GM23338 (cell line): ENCODE data around the gene PACS1. TPM values are rescaled to one million over a fixed set of nuclear protein-coding genes. Genes with fewer than 3 reads are reported as not detected.

Experiments
- ATAC-seq: fragments of 200-7000 bp; cut with Tn5 transposase; 3 replicates; pipeline ENCODE4 v1.9.1; 2020
- DNase-seq: peaks from one replicate; pipeline ENCODE4 v3.0.0-alpha.2; 2015; ENCODE audit warnings: low spot score
- H2AFZ ChIP-seq: fragments of 200-600 bp; sonication (generic); 2 replicates; pipeline ENCODE4 v1.8.0; 2016; ENCODE audit warnings: antibody characterized with exemption, mild to moderate bottlenecking, moderate library complexity
- H3F3A ChIP-seq: fragments of 200-600 bp; sonication (generic); replicated peaks from 2 replicates; pipeline ENCODE4 v1.8.0; 2017; ENCODE audit warnings: antibody characterized with exemption, mixed run types, low read depth
- H3K27ac ChIP-seq: fragments of 200-600 bp; sonication (generic); 2 replicates; pipeline ENCODE4 v1.6.1; 2016; ENCODE audit warnings: low read depth
- H3K27me3 ChIP-seq: fragments of 200-600 bp; sonication (generic); 2 replicates; pipeline ENCODE4 v1.8.0; 2016; ENCODE audit warnings: mild to moderate bottlenecking, mixed run types, moderate library complexity; ENCODE audit not compliant: insufficient read depth
- H3K36me3 ChIP-seq: fragments of 200-600 bp; sonication (generic); 2 replicates; pipeline ENCODE4 v1.8.0; 2016; ENCODE audit warnings: mild to moderate bottlenecking; ENCODE audit not compliant: insufficient read depth
- H3K4me1 ChIP-seq: fragments of 200-600 bp; sonication (generic); 2 replicates; pipeline ENCODE4 v1.8.0; 2016; ENCODE audit warnings: mild to moderate bottlenecking, moderate library complexity; ENCODE audit not compliant: insufficient read depth
- H3K4me2 ChIP-seq: fragments of 200-600 bp; sonication (generic); 2 replicates; pipeline ENCODE4 v1.7.1; 2017; ENCODE audit warnings: mixed run types
- H3K4me3 ChIP-seq: fragments of 200-600 bp; sonication (generic); 2 replicates; pipeline ENCODE4 v1.6.1; 2016; ENCODE audit warnings: mixed run types
- H3K79me2 ChIP-seq: fragments of 200-600 bp; sonication (generic); replicated peaks from 2 replicates; pipeline ENCODE4 v1.8.0; 2017; ENCODE audit warnings: mild to moderate bottlenecking; ENCODE audit not compliant: insufficient read depth
- H3K9me2 ChIP-seq: fragments of 200-600 bp; sonication (generic); 2 replicates; pipeline ENCODE4 v1.8.0; 2017; ENCODE audit not compliant: insufficient read depth
- H4K20me1 ChIP-seq: fragments of 200-600 bp; sonication (generic); replicated peaks from 2 replicates; pipeline ENCODE4 v1.8.0; 2017; ENCODE audit warnings: mild to moderate bottlenecking; ENCODE audit not compliant: insufficient read depth
- H3K27ac Mint-ChIP-seq: 2 replicates; pipeline ENCODE4 v1.8.0; 2020; ENCODE audit warnings: inconsistent platforms, mild to moderate bottlenecking, moderate library complexity, mixed read lengths
- H3K27me3 Mint-ChIP-seq: 3 replicates; pipeline ENCODE4 v1.8.0; 2022; ENCODE audit warnings: low read depth, mild to moderate bottlenecking, moderate library complexity, mixed read lengths, inconsistent platforms; ENCODE audit not compliant: insufficient read depth, poor library complexity
- H3K36me3 Mint-ChIP-seq: 3 replicates; pipeline ENCODE4 v1.8.0; 2021; ENCODE audit warnings: low read depth, mild to moderate bottlenecking, inconsistent platforms, moderate library complexity, mixed read lengths
- H3K4me1 Mint-ChIP-seq: 3 replicates; pipeline ENCODE4 v1.8.0; 2020; ENCODE audit warnings: mild to moderate bottlenecking, inconsistent platforms, mixed read lengths
- H3K4me3 Mint-ChIP-seq: 3 replicates; pipeline ENCODE4 v1.8.0; 2021; ENCODE audit warnings: moderate library complexity, mild to moderate bottlenecking, inconsistent platforms, mixed read lengths
- H3K9me3 Mint-ChIP-seq: 3 replicates; pipeline ENCODE4 v1.8.0; 2020; ENCODE audit warnings: moderate library complexity, mild to moderate bottlenecking, inconsistent platforms, mixed read lengths
- CREB1 ChIP-seq: fragments of 250-450 bp; sonication (Bioruptor Pico); IDR thresholded peaks from 2 replicates; pipeline ENCODE4 v1.5.0; 2020; ENCODE audit warnings: low read depth, mild to moderate bottlenecking, moderate library complexity
- CTCF ChIP-seq, 2 experiments: fragments of 200-600 bp in 1 of 2; sonication (generic) in 1 of 2; conservative IDR thresholded peaks; 2 replicates each; pipeline versions ENCODE4 v1.5.1 to v1.6.1; 2016 to 2017; ENCODE audit warnings: antibody characterized with exemption in 2 of 2, low read depth in 2 of 2, mild to moderate bottlenecking in 2 of 2, moderate library complexity in 1 of 2
- EZH2 ChIP-seq: fragments of 200-600 bp; sonication (generic); IDR thresholded peaks from one replicate; pipeline ENCODE4 v1.8.0; 2017; ENCODE audit warnings: antibody characterized with exemption, mild to moderate bottlenecking, low read depth; ENCODE audit not compliant: unreplicated experiment
- EZH2phosphoT487 ChIP-seq: fragments of 200-600 bp; sonication (generic); IDR thresholded peaks from one replicate; pipeline ENCODE4 v1.8.1; 2018; ENCODE audit warnings: antibody characterized with exemption; ENCODE audit not compliant: unreplicated experiment
- NANOG ChIP-seq: IDR thresholded peaks from 2 replicates; pipeline ENCODE4 v1.6.1; 2016; ENCODE audit warnings: antibody characterized with exemption, borderline replicate concordance
- POLR2AphosphoS5 ChIP-seq: IDR thresholded peaks from 2 replicates; pipeline ENCODE4 v1.6.1; 2016; ENCODE audit warnings: antibody characterized with exemption, low read depth
- REST ChIP-seq: IDR thresholded peaks from one replicate; pipeline ENCODE4 v1.6.1; 2018; ENCODE audit warnings: antibody characterized with exemption; ENCODE audit not compliant: unreplicated experiment
- STAT1 ChIP-seq: IDR thresholded peaks from one replicate; pipeline ENCODE4 v1.6.1; 2016; ENCODE audit warnings: antibody characterized with exemption; ENCODE audit not compliant: unreplicated experiment
- ZNF114 ChIP-seq: fragments of 250-450 bp; sonication (Bioruptor Pico); IDR thresholded peaks from 2 replicates; pipeline ENCODE4 v1.5.0; 2020; ENCODE audit warnings: mild to moderate bottlenecking, moderate library complexity
- ZNF462 ChIP-seq: fragments of 250-450 bp; sonication (Bioruptor Pico); IDR thresholded peaks from 2 replicates; pipeline ENCODE4 v1.5.0; 2020; ENCODE audit warnings: mild to moderate bottlenecking, moderate library complexity
- polyA plus RNA-seq: library from polyadenylated mRNA; unstranded; fragments of >200 nt; fragmentation: Nextera tagmentation; extraction: Ambion mirVana; gene quantifications from 2 replicates; pipeline ENCODE4 v1.2.1, GENCODE V29; 2016
- total RNA-seq: library from RNA; depleted of rRNA; stranded (reverse); fragments of >200 nt; shearing (Covaris generic); gene quantifications from 2 replicates; pipeline ENCODE4 v1.2.3, GENCODE V29; 2014

The PACS1 gene
- total and polyA plus RNA-seq, 2 experiments from 2014 or later, result 8.0 to 37.5 TPM

- TF ChIP-seq STAT1 (no peak), POLR2AphosphoS5 (no peak), NANOG (no peak), CREB1 (CRISPR knock-in tag) (no peak), ZNF114 (CRISPR knock-in tag) (no peak), ZNF462 (CRISPR knock-in tag) (no peak), REST (no peak), EZH2 (no peak), CTCF (conservative IDR thresholded peaks at IDR 0.05; ENCODE audit: low read depth in 2 of 2) (no peak), EZH2phosphoT487 (no peak)
- Mint-ChIP-seq H3K27me3 (peaks cover 11% of the 10 kb centered on the region), H3K4me3 (no peak overlapping the region), H3K27ac (no peak overlapping the region), H3K4me1 (peaks cover 2% of the 10 kb centered on the region; the same call in 1 of the 3 replicates), H3K36me3 (no peaks in the 10 kb centered on the region; the same call in 1 of the 3 replicates), H3K9me3 (no peaks in the 10 kb centered on the region)
- Histone ChIP-seq H2AFZ (no peak overlapping the region), H3K79me2 (no peaks in the 10 kb centered on the region), H3K4me2 (no peak overlapping the region), H3K9me2 (no peaks in the 10 kb centered on the region), H4K20me1 (no peaks in the 10 kb centered on the region; the same call in 1 of the 2 replicates), H3K4me3 (no peak overlapping the region), H3K27me3 (no peaks in the 10 kb centered on the region), H3F3A (0 out of 2 replicates have a peak, but pooled peaks cover 4% of the 10 kb centered on the region), H3K4me1 (no peaks in the 10 kb centered on the region), H3K36me3 (no peaks in the 10 kb centered on the region), H3K27ac (no peak overlapping the region)
- DNase-seq (no peak), ATAC-seq (no peak)
Observed at GRCh38 chr11:66240781-66241136, 170.7 kb downstream of the PACS1 start.
